ENCODE measurements around the gene SLC46A3.
"Not testable (repeated sequence)": the region's sequence is repeated elsewhere in the genome, so short reads cannot be mapped to it uniquely, and the experiment has no call there.

Gene SLC46A3

GRCh38 chr13:28730762-28731161, 12.0 kb upstream of the SLC46A3 start:
- DNase-seq: no peak

- no peak for DNase-seq
Observed at GRCh38 chr13:28729541-28729940, 10.8 kb upstream of the SLC46A3 start.

GRCh38 chr13:28728642-28729041, 9.9 kb upstream of the SLC46A3 start:
- DNase-seq: no peak

GRCh38 chr13:28725046-28725610, 6.4 kb upstream of the SLC46A3 start:
- no peak for DNase-seq

- no peak for DNase-seq
Observed at GRCh38 chr13:28723806-28724205, 5.0 kb upstream of the SLC46A3 start.

- no peak for DNase-seq
Observed at GRCh38 chr13:28719227-28720055, 671 bp upstream of the SLC46A3 start.

GRCh38 chr13:28718196-28718542, 601 bp downstream of the SLC46A3 start:
- DNase-seq: no peak

GRCh38 chr13:28717170-28717569, 1.6 kb downstream of the SLC46A3 start:
- DNase-seq: no peak

GRCh38 chr13:28716511-28716910, 2.3 kb downstream of the SLC46A3 start:
- no peak for DNase-seq

GRCh38 chr13:28714651-28715050, 4.1 kb downstream of the SLC46A3 start:
- no peak for DNase-seq

- DNase-seq: no peak
Observed at GRCh38 chr13:28710161-28710560, 8.6 kb downstream of the SLC46A3 start.

GRCh38 chr13:28707629-28708427, 10.9 kb downstream of the SLC46A3 start:
- DNase-seq: peak; percentile 9 to 28

GRCh38 chr13:28705461-28706083, 13.2 kb downstream of the SLC46A3 start:
- DNase-seq: no peak

GRCh38 chr13:28704919-28705318, 13.9 kb downstream of the SLC46A3 start:
- DNase-seq: no peak

- DNase-seq: no peak
Observed at GRCh38 chr13:28704282-28704681, 14.5 kb downstream of the SLC46A3 start.

GRCh38 chr13:28699246-28699645, 19.5 kb downstream of the SLC46A3 start:
- DNase-seq: no peak

GRCh38 chr13:28697441-28697840, 21.3 kb downstream of the SLC46A3 start:
- no peak for DNase-seq

- not testable (repeated sequence) for DNase-seq
Observed at GRCh38 chr13:28693605-28694491, 24.9 kb downstream of the SLC46A3 start.

GRCh38 chr13:28685892-28686291, 32.9 kb downstream of the SLC46A3 start:
- no peak for DNase-seq

GRCh38 chr13:28685114-28685513, 33.7 kb downstream of the SLC46A3 start:
- DNase-seq: no peak

GRCh38 chr13:28684257-28684656, 34.5 kb downstream of the SLC46A3 start:
- DNase-seq: no peak

- DNase-seq: not testable (repeated sequence)
Observed at GRCh38 chr13:28683169-28683568, 35.6 kb downstream of the SLC46A3 start.
